Gastroesophageal sphincter (tissue), 4 donors: ENCODE measurements around the gene SUCLG2. TPM values are rescaled to one million over a fixed set of nuclear protein-coding genes. Genes with fewer than 3 reads are reported as not detected.

Experiments used
- ATAC-seq: fragments of 150-250 bp; one replicate; pipeline ENCODE4 v1.9.1; 2016; ENCODE audit warnings: mild to moderate bottlenecking, moderate library complexity
- H3K27ac ChIP-seq, 4 donors: fragments of 200-600 bp; sonication (generic) in 3 of 4; 1 replicate in 3 of 4; 2 replicates in 1 of 4; pipeline ENCODE4 v1.5.1; 2016 to 2019
- H3K27me3 ChIP-seq: fragments of 200-600 bp; sonication (generic); one replicate; pipeline ENCODE4 v1.5.1; 2019
- H3K36me3 ChIP-seq, 2 donors: fragments of 200-600 bp; sonication (generic); one replicate each; pipeline ENCODE4 v1.5.1; 2019; ENCODE audit warnings: control low read depth in 1 of 2
- H3K4me1 ChIP-seq, 3 donors: fragments of 200-600 bp; sonication (generic); 1 replicate in 2 of 3; 2 replicates in 1 of 3; pipeline ENCODE4 v1.5.1; 2016 to 2019; ENCODE audit warnings: control low read depth in 2 of 3
- H3K4me3 ChIP-seq, 2 donors: fragments of 200-600 bp; sonication (generic); one replicate each; pipeline ENCODE4 v1.5.1; 2019; ENCODE audit warnings: mild to moderate bottlenecking in 1 of 2, moderate library complexity in 1 of 2
- H3K9me3 ChIP-seq, 3 donors: fragments of 200-600 bp; sonication (generic); one replicate each; pipeline ENCODE4 v1.5.1; 2017 to 2019; ENCODE audit warnings: control low read depth in 2 of 3
- EP300 ChIP-seq: sonication (generic); formaldehyde crosslinking; IDR thresholded peaks from one replicate; pipeline ENCODE4 v1.6.1; 2017; ENCODE audit warnings: antibody characterized with exemption, mild to moderate bottlenecking
- POLR2A ChIP-seq, 2 donors: fragments of 450-650 bp; IDR thresholded peaks; one replicate each; pipeline ENCODE4 v1.6.1; 2017; ENCODE audit warnings: antibody characterized with exemption in 2 of 2, mild to moderate bottlenecking in 2 of 2, moderate library complexity in 1 of 2
- POLR2AphosphoS5 ChIP-seq: sonication (generic); formaldehyde crosslinking; IDR thresholded peaks from one replicate; pipeline ENCODE4 v1.6.1; 2017; ENCODE audit warnings: antibody characterized with exemption
- WGBS, 2 donors: methylation state at CpG; one replicate each; pipeline ENCODE4 v1.1.5; 2018; ENCODE audit warnings: low coverage in 1 of 2; 5-methylcytosine and 5-hydroxymethylcytosine counted together
- total RNA-seq, 4 donors: library from RNA; depleted of rRNA; stranded (reverse); fragments of >200 nt; gene quantifications; one replicate each; pipeline ENCODE4 v1.1.0, GENCODE V29; 2016
- TF ChIP-seq, protein P1 (sequence below), 4 experiments: fragments of 200-600 bp in 2 of 4; fragments of 450-650 bp in 2 of 4; sonication (generic) in 1 of 4; IDR thresholded peaks; one replicate each; pipeline ENCODE4 v1.5.1; 2017 to 2019; ENCODE audit warnings: antibody characterized with exemption in 4 of 4, mild to moderate bottlenecking in 2 of 4, moderate library complexity in 2 of 4

Gene SUCLG2
- total RNA-seq, 4 donors from 2014 or later = 53.3 to 79.4 (median 69.8) TPM

DNA sequence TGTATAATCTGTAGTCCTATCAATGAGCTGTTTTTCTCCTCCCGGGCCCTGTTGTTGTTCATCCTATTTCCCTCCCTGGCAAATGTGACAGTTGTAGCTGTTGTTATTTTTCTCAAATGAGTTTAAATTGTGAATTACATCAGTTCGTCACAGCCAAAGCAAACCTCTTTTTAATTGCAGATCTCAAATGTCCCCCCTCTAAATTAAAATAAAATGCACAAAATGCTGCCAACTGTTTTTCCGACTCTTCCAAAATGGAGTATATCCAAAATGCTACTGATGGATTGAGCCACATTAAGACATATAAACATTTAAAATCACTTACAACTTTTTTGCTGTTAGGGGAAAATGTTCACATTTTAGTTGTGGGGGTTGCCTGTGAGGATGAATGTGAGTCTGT is 29.8 kb upstream of the SUCLG2 start:
- no peak overlapping the region for H3K27ac ChIP-seq
- H3K4me1 ChIP-seq = no peaks in the 10 kb centered on the region
- WGBS, 2 donors = 78 to 93% methylated on average over 3 of the region's 3 CpGs
- no peak for TF ChIP-seq EP300
- no peak for TF ChIP-seq POLR2A (IDR thresholded peaks at IDR 0.05)
- TF ChIP-seq, protein P1, sequence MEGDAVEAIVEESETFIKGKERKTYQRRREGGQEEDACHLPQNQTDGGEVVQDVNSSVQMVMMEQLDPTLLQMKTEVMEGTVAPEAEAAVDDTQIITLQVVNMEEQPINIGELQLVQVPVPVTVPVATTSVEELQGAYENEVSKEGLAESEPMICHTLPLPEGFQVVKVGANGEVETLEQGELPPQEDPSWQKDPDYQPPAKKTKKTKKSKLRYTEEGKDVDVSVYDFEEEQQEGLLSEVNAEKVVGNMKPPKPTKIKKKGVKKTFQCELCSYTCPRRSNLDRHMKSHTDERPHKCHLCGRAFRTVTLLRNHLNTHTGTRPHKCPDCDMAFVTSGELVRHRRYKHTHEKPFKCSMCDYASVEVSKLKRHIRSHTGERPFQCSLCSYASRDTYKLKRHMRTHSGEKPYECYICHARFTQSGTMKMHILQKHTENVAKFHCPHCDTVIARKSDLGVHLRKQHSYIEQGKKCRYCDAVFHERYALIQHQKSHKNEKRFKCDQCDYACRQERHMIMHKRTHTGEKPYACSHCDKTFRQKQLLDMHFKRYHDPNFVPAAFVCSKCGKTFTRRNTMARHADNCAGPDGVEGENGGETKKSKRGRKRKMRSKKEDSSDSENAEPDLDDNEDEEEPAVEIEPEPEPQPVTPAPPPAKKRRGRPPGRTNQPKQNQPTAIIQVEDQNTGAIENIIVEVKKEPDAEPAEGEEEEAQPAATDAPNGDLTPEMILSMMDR (IDR thresholded peaks at IDR 0.05) = no peak
- no peak for TF ChIP-seq POLR2AphosphoS5
- H3K4me3 ChIP-seq = no peak overlapping the region
- H3K36me3 ChIP-seq = no peaks in the 10 kb centered on the region
- H3K27me3 ChIP-seq = no peaks in the 10 kb centered on the region
- ATAC-seq = no peak
- H3K9me3 ChIP-seq = no peaks in the 10 kb centered on the region

DNA sequence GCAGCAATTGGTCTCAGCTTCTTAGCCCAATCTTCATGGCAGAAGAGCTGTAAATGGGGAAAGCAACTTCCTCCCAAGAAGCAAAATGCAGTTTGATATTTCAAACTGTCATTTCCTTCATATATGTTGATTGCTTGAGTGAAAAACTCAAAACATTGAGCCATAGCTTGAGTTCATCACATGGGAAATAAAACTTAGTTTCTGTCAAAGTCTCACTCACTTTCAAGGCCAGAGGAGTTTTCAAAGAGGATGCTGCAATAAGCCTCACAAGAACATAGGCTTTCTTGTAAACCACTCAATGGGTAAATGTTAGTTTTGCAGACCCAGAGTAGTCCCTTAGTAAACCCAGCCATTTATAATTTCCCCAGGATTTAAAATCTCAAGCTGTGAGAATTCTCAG is 29.1 kb upstream of the SUCLG2 start:
- no peak for ATAC-seq
- TF ChIP-seq POLR2A (IDR thresholded peaks at IDR 0.05) (no peak), EP300 (no peak), POLR2AphosphoS5 (no peak)
- TF ChIP-seq, protein P1 (IDR thresholded peaks at IDR 0.05) = no peak
- Histone ChIP-seq H3K27ac (no peak overlapping the region), H3K36me3 (no peaks in the 10 kb centered on the region), H3K4me1 (no peaks in the 10 kb centered on the region), H3K27me3 (no peaks in the 10 kb centered on the region), H3K9me3 (no peaks in the 10 kb centered on the region), H3K4me3 (no peak overlapping the region)

DNA sequence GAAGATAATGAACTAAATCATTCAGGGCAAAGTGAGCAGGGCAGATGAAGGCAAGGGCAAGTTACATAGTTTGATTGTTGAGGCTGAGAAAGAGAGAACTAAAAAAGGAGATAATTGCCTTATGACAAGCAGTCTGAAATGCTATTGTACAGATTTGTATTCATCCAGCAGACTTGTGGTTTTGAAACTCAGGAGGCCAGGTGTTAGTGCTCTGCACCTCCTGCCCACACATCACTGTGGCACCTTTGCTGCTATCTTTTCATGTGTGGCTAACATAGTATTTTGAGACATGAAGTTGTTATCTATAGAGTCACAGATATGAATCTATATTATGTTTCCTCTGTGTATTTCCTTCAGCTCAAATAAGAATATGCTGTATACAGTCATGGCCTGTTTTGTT is 24.3 kb upstream of the SUCLG2 start:
- Histone ChIP-seq H3K27ac (no peak overlapping the region), H3K9me3 (no peaks in the 10 kb centered on the region), H3K27me3 (no peaks in the 10 kb centered on the region), H3K4me3 (no peak overlapping the region), H3K36me3 (no peaks in the 10 kb centered on the region), H3K4me1 (no peaks in the 10 kb centered on the region)
- TF ChIP-seq POLR2AphosphoS5 (no peak), POLR2A (IDR thresholded peaks at IDR 0.05) (no peak), EP300 (no peak)
- TF ChIP-seq, protein P1 (IDR thresholded peaks at IDR 0.05) = no peak
- no peak for ATAC-seq

DNA sequence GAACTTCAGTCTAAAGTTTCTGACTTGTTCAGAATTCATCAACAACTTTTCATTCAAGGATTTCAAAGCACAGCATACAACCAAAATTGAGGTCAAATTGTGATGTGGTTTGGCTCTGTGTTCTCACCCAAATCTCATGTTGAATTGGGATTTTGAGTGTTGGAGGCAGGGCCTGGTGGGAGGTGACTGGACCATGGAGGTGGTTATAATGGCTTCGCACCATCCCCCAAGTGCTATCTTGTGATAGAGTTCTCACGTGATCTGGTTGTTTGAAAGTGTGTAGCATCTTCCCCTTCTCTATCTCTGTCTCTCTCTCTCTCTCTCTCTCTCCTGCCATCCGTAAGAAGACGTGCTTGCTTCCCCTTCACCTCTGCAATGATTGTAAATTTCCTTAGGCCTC is 19.6 kb upstream of the SUCLG2 start:
- no peak for ATAC-seq
- WGBS, 2 donors = 95% methylated on average over 4 of the region's 4 CpGs; no CpG with 5 or more reads in 1 of the 2 donors
- TF ChIP-seq EP300 (no peak), POLR2AphosphoS5 (no peak), POLR2A (IDR thresholded peaks at IDR 0.05) (no peak)
- TF ChIP-seq, protein P1 (IDR thresholded peaks at IDR 0.05) = no peak

DNA sequence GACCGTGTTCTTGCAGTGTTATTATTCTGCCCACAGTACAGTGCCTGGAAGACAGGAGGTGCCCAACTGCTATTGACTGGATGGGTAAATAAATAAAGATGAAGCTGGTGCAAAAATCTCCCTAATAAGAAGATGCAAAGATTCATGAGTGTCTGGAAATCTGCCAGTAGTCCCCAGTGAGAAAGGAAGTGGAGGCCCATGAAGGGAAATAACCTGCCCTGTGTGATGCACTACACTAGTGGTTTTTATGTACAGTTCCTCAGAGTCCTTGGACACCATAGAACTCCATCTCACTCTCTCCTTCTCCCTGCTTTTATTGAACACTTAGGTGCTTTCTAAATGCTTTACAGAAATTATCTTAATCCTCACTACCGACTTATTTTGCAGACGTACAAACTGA is 8.3 kb upstream of the SUCLG2 start:
- Histone ChIP-seq H3K9me3 (no peaks in the 10 kb centered on the region), H3K27me3 (no peaks in the 10 kb centered on the region), H3K27ac (no peak overlapping the region), H3K4me1 (peaks cover 0 to 5% (median 0%) of the 10 kb centered on the region in 3 donors), H3K36me3 (no peaks in the 10 kb centered on the region), H3K4me3 (no peak overlapping the region)
- WGBS, 2 donors = 92 to 95% methylated on average over 2 to 3 of the region's 3 CpGs
- no peak for ATAC-seq
- TF ChIP-seq, protein P1 (IDR thresholded peaks at IDR 0.05) = no peak
- no peak for TF ChIP-seq POLR2A (IDR thresholded peaks at IDR 0.05)
- no peak for TF ChIP-seq POLR2AphosphoS5
- no peak for TF ChIP-seq EP300

More for the DNA sequence above, 19.6 kb upstream of the SUCLG2 start:
- H3K36me3 ChIP-seq = no peaks in the 10 kb centered on the region
- no peaks in the 10 kb centered on the region for H3K27me3 ChIP-seq
- H3K27ac ChIP-seq = no peak overlapping the region
- no peak overlapping the region for H3K4me3 ChIP-seq
- H3K4me1 ChIP-seq = no peaks in the 10 kb centered on the region
- H3K9me3 ChIP-seq = no peaks in the 10 kb centered on the region
